CD14-positive monocyte (primary cell): Measurements from ENCODE around the gene GIT2. TPM values are rescaled to one million over a fixed set of nuclear protein-coding genes. Genes with fewer than 3 reads are reported as not detected.
A peak's percentile ranks its signal among the peaks of the same experiment; 100 is the strongest.

Experiments used
- DNase-seq, 3 donors: peaks; one replicate each; pipeline ENCODE4 v3.0.0-alpha.2; 2011 to 2022
- H2AFZ ChIP-seq: 2 replicates; pipeline ENCODE4 v1.6.0; 2012; ENCODE audit warnings: mild to moderate bottlenecking, low read depth, low read length, inconsistent platforms; ENCODE audit not compliant: insufficient read depth, poor library complexity, severe bottlenecking
- H3K27ac ChIP-seq, 2 donors: 1 replicate in 1 of 2; 2 replicates in 1 of 2; pipeline ENCODE4 v1.5.1; 2012 to 2013; ENCODE audit warnings: low read length in 2 of 2, control low read depth in 1 of 2, inconsistent platforms in 1 of 2, low read depth in 1 of 2, mild to moderate bottlenecking in 1 of 2
- H3K27me3 ChIP-seq, 2 donors: one replicate each; pipeline versions ENCODE4 v1.6.0 to v1.6.1; 2011 to 2013; ENCODE audit warnings: low read length in 2 of 2; ENCODE audit not compliant: control insufficient read depth in 2 of 2, insufficient read depth in 2 of 2
- H3K36me3 ChIP-seq, 2 donors: replicated peaks in 1 of 2; 1 replicate in 1 of 2; 2 replicates in 1 of 2; pipeline versions ENCODE4 v1.5.1 to v1.6.1; 2012 to 2013; ENCODE audit warnings: low read length in 2 of 2, control low read depth in 1 of 2, inconsistent platforms in 1 of 2, mild to moderate bottlenecking in 1 of 2; ENCODE audit not compliant: insufficient read depth in 2 of 2, control insufficient read depth in 1 of 2
- H3K4me1 ChIP-seq, 2 donors: 1 replicate in 1 of 2; 2 replicates in 1 of 2; pipeline versions ENCODE4 v1.5.1 to v1.6.1; 2012 to 2013; ENCODE audit warnings: low read length in 2 of 2, control low read depth in 1 of 2, inconsistent platforms in 1 of 2, mild to moderate bottlenecking in 1 of 2, moderate library complexity in 1 of 2; ENCODE audit not compliant: insufficient read depth in 2 of 2, control insufficient read depth in 1 of 2
- H3K4me2 ChIP-seq: replicated peaks from 2 replicates; pipeline ENCODE3; 2012; ENCODE audit warnings: low read length, moderate library complexity, mild to moderate bottlenecking; ENCODE audit not compliant: poor library complexity, severe bottlenecking; ENCODE audit errors: extremely low read depth
- H3K4me3 ChIP-seq, 3 experiments: fragments of 200-600 bp in 1 of 3; sonication (generic) in 1 of 3; replicated peaks in 1 of 3; 1 replicate in 2 of 3; 2 replicates in 1 of 3; pipeline ENCODE4 v1.5.1; 2011 to 2013; ENCODE audit warnings: low read length in 3 of 3, mild to moderate bottlenecking in 3 of 3, control low read depth in 2 of 3, low read depth in 2 of 3, inconsistent platforms in 1 of 3, moderate library complexity in 1 of 3
- H3K79me2 ChIP-seq: 2 replicates; pipeline ENCODE4 v1.6.0; 2012; ENCODE audit warnings: mild to moderate bottlenecking, control low read depth, inconsistent platforms, low read length, moderate library complexity; ENCODE audit not compliant: insufficient read depth
- H3K9ac ChIP-seq: 2 replicates; pipeline ENCODE4 v1.6.0; 2017; ENCODE audit warnings: low read length, mild to moderate bottlenecking; ENCODE audit not compliant: insufficient read depth, poor library complexity, severe bottlenecking
- H3K9me3 ChIP-seq, 2 donors: replicated peaks in 1 of 2; 1 replicate in 1 of 2; 2 replicates in 1 of 2; pipeline versions ENCODE4 v1.5.1 to v1.6.1; 2012 to 2013; ENCODE audit warnings: low read length in 2 of 2, control low read depth in 1 of 2; ENCODE audit not compliant: control insufficient read depth in 1 of 2, insufficient read depth in 1 of 2
- H4K20me1 ChIP-seq: 2 replicates; pipeline ENCODE4 v1.6.0; 2012; ENCODE audit warnings: mild to moderate bottlenecking, low read length, control low read depth, moderate library complexity; ENCODE audit not compliant: insufficient read depth
- H3K27ac Mint-ChIP-seq, 7 donors: one replicate each; pipeline ENCODE4 v1.8.0; 2020; ENCODE audit warnings: mild to moderate bottlenecking in 7 of 7, mixed read lengths in 7 of 7, moderate library complexity in 6 of 7, inconsistent platforms in 2 of 7
- H3K27me3 Mint-ChIP-seq, 3 donors: one replicate each; pipeline ENCODE4 v1.8.0; 2021 to 2022; ENCODE audit warnings: low read depth in 3 of 3, mild to moderate bottlenecking in 3 of 3, mixed read lengths in 3 of 3, moderate library complexity in 3 of 3, inconsistent platforms in 1 of 3
- H3K36me3 Mint-ChIP-seq, 2 donors: one replicate each; pipeline ENCODE4 v1.8.0; 2020; ENCODE audit warnings: mixed read lengths in 2 of 2, inconsistent platforms in 1 of 2, mild to moderate bottlenecking in 1 of 2
- H3K4me1 Mint-ChIP-seq: one replicate; pipeline ENCODE4 v1.8.0; 2020; ENCODE audit warnings: mild to moderate bottlenecking, mixed read lengths
- H3K4me3 Mint-ChIP-seq, 2 donors: one replicate each; pipeline ENCODE4 v1.8.0; 2020; ENCODE audit warnings: mild to moderate bottlenecking in 2 of 2, mixed read lengths in 2 of 2, moderate library complexity in 1 of 2
- H3K9me3 Mint-ChIP-seq, 7 donors: one replicate each; pipeline ENCODE4 v1.8.0; 2020 to 2022; ENCODE audit warnings: mixed read lengths in 7 of 7, mild to moderate bottlenecking in 6 of 7, moderate library complexity in 6 of 7, inconsistent platforms in 2 of 7
- WGBS: methylation state at CpG from one replicate; pipeline ENCODE4 v1.1.5; 2013; ENCODE audit warnings: missing lambda C conversion rate; ENCODE audit not compliant: insufficient coverage; 5-methylcytosine and 5-hydroxymethylcytosine counted together
- intact Hi-C, 2 donors: fragments of 100-400 bp; cut with micrococcal nuclease; formaldehyde crosslinking; loops; one replicate each; pipeline versions ENCODE4 v1.15.0 to v1.15.1; 2023
- polyA plus RNA-seq, 3 donors: library from polyadenylated mRNA; depleted of rRNA in 1 of 3; unstranded in 2 of 3; stranded (reverse) in 1 of 3; fragments of 300-500 nt in 2 of 3; fragments of >200 nt in 1 of 3; fragmentation: Illumina TruSeq in 2 of 3; gene quantifications; 1 replicate in 2 of 3; 2 replicates in 1 of 3; pipeline ENCODE4 v1.2.3, GENCODE V29; 2012 to 2021
- TF ChIP-seq, protein P1 (sequence below): fragments of 200-600 bp; IDR thresholded peaks from one replicate; pipeline ENCODE4 v1.8.0; 2022; ENCODE audit warnings: antibody characterized with exemption, mild to moderate bottlenecking

Gene GIT2
- polyA plus RNA-seq, 3 donors, result 75.8 to 139 (median 98.8) TPM

- Histone ChIP-seq H3K4me2 (no peak overlapping the region), H3K9ac (no peak overlapping the region), H2AFZ (no peak overlapping the region), H3K27ac (no peak overlapping the region), H3K27me3 (no peaks in the 10 kb centered on the region), H4K20me1 (peaks cover 21% of the 10 kb centered on the region), H3K36me3 (peaks cover 68 to 95% of the 10 kb centered on the region in 2 donors), H3K79me2 (no peaks in the 10 kb centered on the region), H3K4me3 (no peak overlapping the region), H3K9me3 (no peaks in the 10 kb centered on the region), H3K4me1 (no peaks in the 10 kb centered on the region)
- WGBS, result 91% methylated on average over 7 of the region's 11 CpGs
- Mint-ChIP-seq H3K27me3 (no peaks in the 10 kb centered on the region), H3K4me3 (no peak overlapping the region), H3K4me1 (no peaks in the 10 kb centered on the region), H3K36me3 (peaks cover 52 to 87% of the 10 kb centered on the region in 2 donors), H3K9me3 (no peaks in the 10 kb centered on the region), H3K27ac (peak overlapping the region in 2 of 7 donors; percentile 3 to 46)
- DNase-seq, result no peak
- TF ChIP-seq, protein P1, sequence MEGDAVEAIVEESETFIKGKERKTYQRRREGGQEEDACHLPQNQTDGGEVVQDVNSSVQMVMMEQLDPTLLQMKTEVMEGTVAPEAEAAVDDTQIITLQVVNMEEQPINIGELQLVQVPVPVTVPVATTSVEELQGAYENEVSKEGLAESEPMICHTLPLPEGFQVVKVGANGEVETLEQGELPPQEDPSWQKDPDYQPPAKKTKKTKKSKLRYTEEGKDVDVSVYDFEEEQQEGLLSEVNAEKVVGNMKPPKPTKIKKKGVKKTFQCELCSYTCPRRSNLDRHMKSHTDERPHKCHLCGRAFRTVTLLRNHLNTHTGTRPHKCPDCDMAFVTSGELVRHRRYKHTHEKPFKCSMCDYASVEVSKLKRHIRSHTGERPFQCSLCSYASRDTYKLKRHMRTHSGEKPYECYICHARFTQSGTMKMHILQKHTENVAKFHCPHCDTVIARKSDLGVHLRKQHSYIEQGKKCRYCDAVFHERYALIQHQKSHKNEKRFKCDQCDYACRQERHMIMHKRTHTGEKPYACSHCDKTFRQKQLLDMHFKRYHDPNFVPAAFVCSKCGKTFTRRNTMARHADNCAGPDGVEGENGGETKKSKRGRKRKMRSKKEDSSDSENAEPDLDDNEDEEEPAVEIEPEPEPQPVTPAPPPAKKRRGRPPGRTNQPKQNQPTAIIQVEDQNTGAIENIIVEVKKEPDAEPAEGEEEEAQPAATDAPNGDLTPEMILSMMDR, result no peak
- intact Hi-C loops, result loop anchor here (2.0 to 5.0 kb wide), 2 partner anchors 72 to 74 kb away; no protein-coding TSS in a partner anchor
Observed at GRCh38 chr12:109926488-109927210, 69.5 kb downstream of the GIT2 start.

- Histone ChIP-seq H3K9me3 (no peaks in the 10 kb centered on the region), H2AFZ (no peak overlapping the region), H3K4me2 (no peak overlapping the region), H3K4me1 (no peaks in the 10 kb centered on the region), H3K27me3 (no peaks in the 10 kb centered on the region), H3K36me3 (peaks cover 68 to 95% of the 10 kb centered on the region in 2 donors), H4K20me1 (peaks cover 21% of the 10 kb centered on the region), H3K79me2 (no peaks in the 10 kb centered on the region), H3K9ac (no peak overlapping the region), H3K27ac (no peak overlapping the region), H3K4me3 (no peak overlapping the region)
- H3K9me3 Mint-ChIP-seq, result no peaks in the 10 kb centered on the region
- no peak overlapping the region for H3K27ac Mint-ChIP-seq
- H3K27me3 Mint-ChIP-seq, result no peaks in the 10 kb centered on the region
- TF ChIP-seq, protein P1, result no peak
- peaks cover 49 to 87% of the 10 kb centered on the region in 2 donors for H3K36me3 Mint-ChIP-seq
- 92% methylated on average over 8 of the region's 8 CpGs for WGBS
- intact Hi-C loops, result loop anchor here (2.0 to 5.0 kb wide), 2 partner anchors 71 to 74 kb away; no protein-coding TSS in a partner anchor
- no peaks in the 10 kb centered on the region for H3K4me1 Mint-ChIP-seq
- H3K4me3 Mint-ChIP-seq, result no peak overlapping the region
- DNase-seq, result no peak
Observed at GRCh38 chr12:109926016-109926415, 70.2 kb downstream of the GIT2 start.
